Measurements from ENCODE around the gene PIGB. TPM values are rescaled to one million over a fixed set of nuclear protein-coding genes. Genes with fewer than 3 reads are reported as not detected.

The PIGB gene
- total RNA-seq, 1 donor from 2014 or later: 8.6 TPM

DNA sequence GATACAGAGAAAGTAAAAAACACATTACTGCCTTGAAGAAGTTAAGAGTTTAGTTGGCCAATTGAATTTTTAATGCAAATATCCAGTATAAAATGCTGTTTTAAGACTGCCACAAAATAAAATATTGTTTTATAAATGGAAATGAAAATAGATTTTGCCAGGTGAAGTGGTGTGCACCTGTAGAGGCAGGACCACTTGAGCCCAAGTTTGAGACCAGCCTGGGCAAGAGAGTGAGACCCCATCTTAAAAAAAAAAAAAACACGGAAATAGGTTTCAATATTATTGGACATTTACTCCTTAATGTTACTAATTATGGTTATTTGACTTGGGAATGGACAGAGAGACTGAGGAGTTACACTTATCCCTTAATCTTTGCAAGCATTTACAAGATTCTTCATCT, 1.9 kb downstream of the PIGB start:
- Histone ChIP-seq H3K9me3 (no peaks in the 10 kb centered on the region), H3K4me1 (peaks cover 30% of the 10 kb centered on the region), H3K4me3 (no peak overlapping the region), H3K27me3 (no peaks in the 10 kb centered on the region), H3K27ac (no peak overlapping the region), H3K36me3 (peaks cover 6% of the 10 kb centered on the region)
- intact Hi-C loops (cut with DNase I): no loop called here
- TF ChIP-seq CTCF (IDR thresholded peaks at IDR 0.05): no peak
- ATAC-seq (no peak), DNase-seq (no peak)

DNA sequence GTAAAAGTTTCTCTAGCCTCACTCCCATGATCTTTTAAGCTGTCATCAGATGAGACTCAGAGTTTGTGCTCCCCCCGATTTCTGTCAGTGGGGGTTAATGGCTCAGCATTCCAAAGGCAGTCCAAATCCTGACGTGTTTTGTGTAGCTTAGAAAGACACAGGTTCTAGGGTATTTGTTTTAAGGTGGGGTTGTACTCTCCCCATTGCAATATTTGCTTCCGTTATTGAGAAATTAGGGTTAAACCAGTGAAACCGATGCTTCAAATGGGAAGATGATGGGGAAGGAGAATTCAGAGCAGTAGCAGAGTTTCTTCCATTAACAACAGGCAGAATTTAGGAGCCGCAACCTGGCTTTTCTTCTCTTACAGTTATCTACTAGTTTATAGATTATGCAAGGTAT, 3.4 kb downstream of the PIGB start:
- H3K9me3 ChIP-seq: no peaks in the 10 kb centered on the region
- TF ChIP-seq CTCF (IDR thresholded peaks at IDR 0.05): no peak
- ATAC-seq: no peak
- no peak overlapping the region for H3K27ac ChIP-seq
- peaks cover 6% of the 10 kb centered on the region for H3K36me3 ChIP-seq
- no peak overlapping the region for H3K4me3 ChIP-seq
- intact Hi-C loops (cut with DNase I): no loop called here
- DNase-seq: no peak
- peaks cover 24% of the 10 kb centered on the region for H3K4me1 ChIP-seq
- H3K27me3 ChIP-seq: no peaks in the 10 kb centered on the region

GRCh38 chr15:55327387-55327786, 8.4 kb downstream of the PIGB start:
- Histone ChIP-seq H3K9me3 (no peaks in the 10 kb centered on the region), H3K27me3 (no peaks in the 10 kb centered on the region), H3K4me1 (no peaks in the 10 kb centered on the region), H3K27ac (no peak overlapping the region), H3K36me3 (peaks cover 33% of the 10 kb centered on the region), H3K4me3 (no peak overlapping the region)
- peak; percentile 35 for ATAC-seq
- no peak for DNase-seq
- TF ChIP-seq CTCF (IDR thresholded peaks at IDR 0.05): no peak
- intact Hi-C loops (cut with DNase I): no loop called here

GRCh38 chr15:55334371-55334770, 15.3 kb downstream of the PIGB start:
- H3K27ac ChIP-seq: no peak overlapping the region
- peaks cover 77% of the 10 kb centered on the region for H3K36me3 ChIP-seq
- no peak overlapping the region for H3K4me3 ChIP-seq
- no peaks in the 10 kb centered on the region for H3K4me1 ChIP-seq
- no peak for ATAC-seq
- intact Hi-C loops (cut with DNase I): no loop called here
- no peak for DNase-seq
- no peaks in the 10 kb centered on the region for H3K27me3 ChIP-seq
- TF ChIP-seq CTCF (IDR thresholded peaks at IDR 0.05): no peak
- no peaks in the 10 kb centered on the region for H3K9me3 ChIP-seq

DNA sequence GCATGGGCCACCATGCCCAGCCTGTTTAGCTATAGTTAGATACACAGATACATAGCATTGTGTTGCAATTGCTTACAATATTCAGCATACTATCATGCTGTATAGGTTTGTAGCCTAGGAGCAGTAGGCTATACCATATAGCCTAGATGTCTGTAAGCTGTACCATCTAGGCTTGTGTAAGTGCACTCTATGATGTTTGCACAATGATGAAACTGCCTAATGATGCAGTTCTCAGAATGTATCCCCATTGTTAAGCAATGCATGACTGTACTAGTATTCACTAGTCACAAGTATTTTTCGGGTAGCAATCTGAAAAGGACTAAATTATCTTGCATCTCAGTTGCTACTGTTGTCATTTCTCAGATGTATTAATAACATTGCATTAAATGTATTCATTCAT, 16.0 kb downstream of the PIGB start:
- Histone ChIP-seq H3K4me1 (no peaks in the 10 kb centered on the region), H3K4me3 (no peak overlapping the region), H3K27ac (no peak overlapping the region), H3K27me3 (no peaks in the 10 kb centered on the region), H3K9me3 (no peaks in the 10 kb centered on the region), H3K36me3 (peaks cover 74% of the 10 kb centered on the region)
- ATAC-seq (no peak), DNase-seq (no peak)
- intact Hi-C loops (cut with DNase I): no loop called here
- TF ChIP-seq CTCF (IDR thresholded peaks at IDR 0.05): no peak

- H3K27ac ChIP-seq: no peak overlapping the region
- no peaks in the 10 kb centered on the region for H3K9me3 ChIP-seq
- H3K4me1 ChIP-seq: no peaks in the 10 kb centered on the region
- no peak overlapping the region for H3K4me3 ChIP-seq
- intact Hi-C loops (cut with DNase I): no loop called here
- no peak for DNase-seq
- TF ChIP-seq CTCF (IDR thresholded peaks at IDR 0.05): no peak
- no peak for ATAC-seq
- H3K36me3 ChIP-seq: peaks cover 67% of the 10 kb centered on the region
- no peaks in the 10 kb centered on the region for H3K27me3 ChIP-seq
Observed at GRCh38 chr15:55337160-55337559, 18.1 kb downstream of the PIGB start.
